Measurements from ENCODE around the gene LYPD4. TPM values are rescaled to one million over a fixed set of nuclear protein-coding genes. Genes with fewer than 3 reads are reported as not detected.
"Not testable (repeated sequence)": the region's sequence is repeated elsewhere in the genome, so short reads cannot be mapped to it uniquely, and the experiment has no call there.

LYPD4 gene
- total and polyA plus RNA-seq, 2 donors (not counting 1 experiment from before 2014, with no cell fraction given) = not detected

DNA sequence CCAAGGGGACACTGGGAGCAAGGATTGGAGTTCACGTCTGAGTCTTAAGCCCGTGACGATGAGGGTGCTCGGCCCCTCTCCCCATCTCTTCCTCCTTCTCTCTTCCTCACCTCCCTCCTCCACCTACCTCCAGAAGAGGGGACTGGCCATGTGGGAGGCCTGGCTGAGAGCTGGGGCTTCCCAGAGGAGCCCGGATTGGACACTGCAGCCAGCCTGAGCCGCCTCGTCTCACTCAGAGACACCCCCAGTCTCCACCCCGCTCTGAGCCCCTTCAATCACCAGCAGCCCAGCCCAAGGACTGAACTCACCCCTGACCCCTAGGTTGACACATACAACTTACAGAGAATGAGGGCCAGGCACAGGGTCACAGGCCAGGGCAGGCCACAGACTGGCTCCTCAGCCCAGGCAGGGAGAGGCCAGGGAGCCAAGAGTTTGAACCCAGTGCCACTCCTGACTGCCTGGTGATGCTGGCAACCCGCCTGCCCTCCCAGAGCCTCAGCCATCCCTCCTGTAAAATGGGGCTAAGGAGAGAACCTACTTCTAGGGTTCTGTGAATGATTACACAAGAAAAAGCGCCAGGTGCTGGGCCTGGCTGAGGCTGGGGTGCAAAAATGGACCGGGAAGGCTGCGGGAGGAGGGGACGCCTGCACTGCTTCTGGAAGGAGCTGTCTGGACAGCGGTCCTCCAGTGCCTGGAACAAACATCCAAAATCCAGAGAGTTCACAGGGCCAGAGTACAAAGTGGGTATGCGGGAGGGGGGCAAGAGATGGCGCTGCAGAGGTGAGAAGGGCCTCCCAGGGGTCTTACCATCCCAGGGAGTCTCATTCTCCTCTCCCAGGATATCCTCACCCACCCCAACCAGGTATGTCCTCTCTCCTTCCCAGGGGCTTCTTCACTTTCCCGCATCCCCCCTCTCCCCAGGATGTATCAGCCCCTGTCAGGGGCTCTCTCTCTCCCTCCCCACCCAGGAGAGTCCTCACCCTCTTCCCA lies 33.7 kb upstream of the LYPD4 start:
- no peak overlapping the region for H3K4me2 ChIP-seq (ENCODE audit: extremely low read depth, insufficient read depth, low read length)
- no peaks in the 10 kb centered on the region for H3K79me2 ChIP-seq (ENCODE audit: control insufficient read depth, insufficient read depth, low read length)
- no peak overlapping the region for H3K27ac ChIP-seq (ENCODE audit: insufficient read depth, low read length)
- no peaks in the 10 kb centered on the region for H4K20me1 ChIP-seq (ENCODE audit: control insufficient read depth, extremely low read depth, insufficient read depth, low read length)
- no peak overlapping the region for H2AFZ ChIP-seq (ENCODE audit: low read length)
- no peaks in the 10 kb centered on the region for H3K36me3 ChIP-seq (ENCODE audit: control insufficient read depth, insufficient read depth, low read length)
- no peaks in the 10 kb centered on the region for H3K4me1 ChIP-seq (ENCODE audit: control insufficient read depth, extremely low read depth, insufficient read depth, low read length)
- H3K27me3 ChIP-seq (ENCODE audit: control insufficient read depth, insufficient read depth, low read length) = peaks cover 4% of the 10 kb centered on the region
- no peak for DNase-seq (ENCODE audit: low read depth in 2 of 2)
- no peak for TF ChIP-seq EZH2 (IDR thresholded peaks at IDR 0.05; ENCODE audit: low read length, missing control alignments)
- TF ChIP-seq, protein P1, sequence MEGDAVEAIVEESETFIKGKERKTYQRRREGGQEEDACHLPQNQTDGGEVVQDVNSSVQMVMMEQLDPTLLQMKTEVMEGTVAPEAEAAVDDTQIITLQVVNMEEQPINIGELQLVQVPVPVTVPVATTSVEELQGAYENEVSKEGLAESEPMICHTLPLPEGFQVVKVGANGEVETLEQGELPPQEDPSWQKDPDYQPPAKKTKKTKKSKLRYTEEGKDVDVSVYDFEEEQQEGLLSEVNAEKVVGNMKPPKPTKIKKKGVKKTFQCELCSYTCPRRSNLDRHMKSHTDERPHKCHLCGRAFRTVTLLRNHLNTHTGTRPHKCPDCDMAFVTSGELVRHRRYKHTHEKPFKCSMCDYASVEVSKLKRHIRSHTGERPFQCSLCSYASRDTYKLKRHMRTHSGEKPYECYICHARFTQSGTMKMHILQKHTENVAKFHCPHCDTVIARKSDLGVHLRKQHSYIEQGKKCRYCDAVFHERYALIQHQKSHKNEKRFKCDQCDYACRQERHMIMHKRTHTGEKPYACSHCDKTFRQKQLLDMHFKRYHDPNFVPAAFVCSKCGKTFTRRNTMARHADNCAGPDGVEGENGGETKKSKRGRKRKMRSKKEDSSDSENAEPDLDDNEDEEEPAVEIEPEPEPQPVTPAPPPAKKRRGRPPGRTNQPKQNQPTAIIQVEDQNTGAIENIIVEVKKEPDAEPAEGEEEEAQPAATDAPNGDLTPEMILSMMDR (conservative IDR thresholded peaks at IDR 0.05 in 1 of 2, IDR thresholded peaks at IDR 0.05 in 1 of 2; ENCODE audit: low read depth in 1 of 2, low read length in 2 of 2) = no peak
- H3K9me3 ChIP-seq (ENCODE audit: control insufficient read depth, insufficient read depth, low read depth, low read length) = no peaks in the 10 kb centered on the region
- no peak overlapping the region for H3K9ac ChIP-seq (ENCODE audit: insufficient read depth, low read length)
- H3K4me3 ChIP-seq (replicated peaks in 1 of 4; ENCODE audit: control extremely low read depth in 1 of 4, insufficient read depth in 1 of 4, low read depth in 3 of 4, low read length in 4 of 4) = no peak overlapping the region

DNA sequence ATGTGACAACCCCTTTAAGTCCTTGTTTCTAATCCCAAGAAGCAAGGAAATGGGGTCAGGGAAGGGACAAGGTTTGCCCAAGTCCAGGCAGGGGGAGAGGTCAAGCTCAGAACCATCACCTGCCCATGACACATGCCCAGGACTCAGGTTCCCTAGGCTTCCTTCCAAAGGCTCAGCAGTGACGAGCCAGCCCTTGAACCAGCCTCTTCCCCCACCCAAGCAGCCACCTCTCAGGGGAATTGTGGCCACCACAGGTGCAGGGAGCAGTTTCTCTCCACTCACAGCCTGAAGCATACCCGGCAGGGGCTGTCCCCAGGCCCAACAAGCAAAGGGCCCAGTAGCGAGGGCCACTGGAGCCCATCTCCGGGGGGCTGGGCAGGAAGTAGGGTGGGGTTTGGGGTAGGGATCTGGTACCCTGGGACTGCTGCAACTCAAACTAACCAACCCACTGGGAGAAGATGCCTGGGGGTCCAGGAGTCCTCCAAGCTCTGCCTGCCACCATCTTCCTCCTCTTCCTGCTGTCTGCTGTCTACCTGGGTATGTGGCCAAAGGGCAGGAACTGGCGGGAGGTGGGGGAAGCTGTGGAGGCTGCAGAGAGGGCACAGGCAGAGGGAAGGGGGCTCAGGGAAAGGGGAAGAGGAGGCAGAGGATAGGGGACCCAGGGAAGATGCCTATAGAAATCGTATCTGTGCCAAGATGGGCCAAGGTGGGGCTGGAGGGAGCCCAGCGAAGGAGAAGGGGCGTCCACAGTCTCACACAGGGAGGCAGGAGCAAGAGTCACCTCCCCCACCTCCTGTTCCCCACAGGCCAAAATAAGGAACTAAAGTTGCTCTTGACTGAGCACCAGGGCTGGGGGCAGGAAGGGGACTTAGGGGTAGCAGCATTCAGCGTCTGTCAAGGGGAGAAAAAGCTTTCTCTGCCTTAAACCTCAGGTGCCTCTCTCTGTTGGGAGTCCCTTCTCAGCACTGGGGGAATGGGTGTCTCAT lies 32.7 kb upstream of the LYPD4 start, which contains the start of gene CD79A:
CD79A (plus strand) TSS at position 433 of the 986 bp plus-strand sequence; CDS start at position 459, 26 bp downstream.
- H3K27ac ChIP-seq (ENCODE audit: insufficient read depth, low read length) = no peak within 1 kb of the TSS
- no peak within 1 kb of the TSS for H3K4me2 ChIP-seq (ENCODE audit: extremely low read depth, insufficient read depth, low read length)
- H3K79me2 ChIP-seq (ENCODE audit: control insufficient read depth, insufficient read depth, low read length) = no peaks in the 10 kb centered on the region
- no peaks in the 10 kb centered on the region for H3K9me3 ChIP-seq (ENCODE audit: control insufficient read depth, insufficient read depth, low read depth, low read length)
- DNase-seq (ENCODE audit: low read depth in 2 of 2) = no peak
- peaks cover under 1% of the 10 kb centered on the region for H3K36me3 ChIP-seq (ENCODE audit: control insufficient read depth, insufficient read depth, low read length)
- peaks cover 4% of the 10 kb centered on the region for H3K27me3 ChIP-seq (ENCODE audit: control insufficient read depth, insufficient read depth, low read length)
- H3K9ac ChIP-seq (ENCODE audit: insufficient read depth, low read length) = no peak within 1 kb of the TSS
- H2AFZ ChIP-seq (ENCODE audit: low read length) = no peak within 1 kb of the TSS
- TF ChIP-seq, protein P1 (conservative IDR thresholded peaks at IDR 0.05 in 1 of 2, IDR thresholded peaks at IDR 0.05 in 1 of 2; ENCODE audit: low read depth in 1 of 2, low read length in 2 of 2) = no peak
- no peak within 1 kb of the TSS for H3K4me3 ChIP-seq (replicated peaks in 1 of 4; ENCODE audit: control extremely low read depth in 1 of 4, insufficient read depth in 1 of 4, low read depth in 3 of 4, low read length in 4 of 4)
- H4K20me1 ChIP-seq (ENCODE audit: control insufficient read depth, extremely low read depth, insufficient read depth, low read length) = peaks cover 3% of the 10 kb centered on the region
- no peaks in the 10 kb centered on the region for H3K4me1 ChIP-seq (ENCODE audit: control insufficient read depth, extremely low read depth, insufficient read depth, low read length)

DNA sequence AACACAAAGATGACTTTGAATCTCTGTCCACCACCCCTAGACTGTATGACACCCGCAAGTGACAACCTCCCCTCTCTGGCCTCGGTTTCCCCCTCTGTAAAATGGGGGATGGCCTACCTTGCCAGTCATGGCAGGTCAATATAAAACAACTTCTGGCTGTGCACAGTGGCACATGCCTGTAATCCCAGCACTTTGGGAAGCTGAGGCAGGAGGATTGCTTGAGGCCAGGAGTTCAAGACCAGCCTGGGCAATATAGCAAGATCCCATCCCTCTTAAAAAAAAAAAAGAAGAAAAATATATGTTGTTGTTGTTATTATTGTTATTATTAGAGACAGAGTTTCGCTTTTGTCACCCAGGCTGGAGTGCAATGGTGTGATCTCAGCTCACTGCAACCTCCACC lies 31.5 kb upstream of the LYPD4 start:
- not testable (repeated sequence) for H4K20me1 ChIP-seq (ENCODE audit: control insufficient read depth, extremely low read depth, insufficient read depth, low read length); DNase-seq (ENCODE audit: low read depth in 2 of 2); H3K4me3 ChIP-seq (replicated peaks in 1 of 4; ENCODE audit: control extremely low read depth in 1 of 4, insufficient read depth in 1 of 4, low read depth in 3 of 4, low read length in 4 of 4); H3K27ac ChIP-seq (ENCODE audit: insufficient read depth, low read length); H2AFZ ChIP-seq (ENCODE audit: low read length); H3K79me2 ChIP-seq (ENCODE audit: control insufficient read depth, insufficient read depth, low read length); H3K4me2 ChIP-seq (ENCODE audit: extremely low read depth, insufficient read depth, low read length); H3K36me3 ChIP-seq (ENCODE audit: control insufficient read depth, insufficient read depth, low read length); H3K4me1 ChIP-seq (ENCODE audit: control insufficient read depth, extremely low read depth, insufficient read depth, low read length); H3K9ac ChIP-seq (ENCODE audit: insufficient read depth, low read length); H3K9me3 ChIP-seq (ENCODE audit: control insufficient read depth, insufficient read depth, low read depth, low read length); H3K27me3 ChIP-seq (ENCODE audit: control insufficient read depth, insufficient read depth, low read length)

All from fibroblast of lung (primary cell).